GM13976 (cell line): ENCODE measurements around the gene SRBD1.

Experiments used
- DNase-seq: peaks from one replicate; pipeline ENCODE4 v3.0.0; 2012; ENCODE audit warnings: low spot score
- in situ Hi-C: fragments of 300-500 bp; cut with MboI; formaldehyde crosslinking; loops from one replicate; pipeline ENCODE4 v1.12.0; 2022; ENCODE audit warnings: low sequenced_read_pairs, mixed read lengths, inconsistent platforms; ENCODE audit not compliant: unreplicated experiment
- TF ChIP-seq, protein P1 (sequence below): IDR thresholded peaks from 2 replicates; pipeline ENCODE4 v1.5.1; 2012; ENCODE audit warnings: borderline replicate concordance, mild to moderate bottlenecking; ENCODE audit not compliant: insufficient read depth; ENCODE audit errors: extremely low read depth, missing control alignments, control extremely low read depth

Gene SRBD1

DNA sequence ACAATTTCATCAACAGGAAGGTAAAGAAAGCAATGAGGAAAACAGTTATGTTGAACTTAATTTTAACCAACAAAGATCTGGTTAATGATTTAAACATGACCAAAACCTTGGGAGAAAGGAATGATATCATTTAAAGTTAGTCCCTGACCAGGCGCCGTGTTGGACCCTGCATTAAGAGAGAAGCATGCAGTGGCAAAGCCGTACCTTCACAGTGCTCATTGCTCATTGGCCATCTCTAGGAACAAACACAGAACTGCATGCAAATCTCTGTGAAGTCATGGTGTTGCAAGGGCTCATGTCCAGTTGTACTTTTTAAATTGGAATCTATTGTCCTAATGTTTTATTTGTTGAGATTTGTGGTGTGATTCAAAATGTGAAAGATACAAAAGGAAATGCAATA, 12.0 kb upstream of the SRBD1 start:
- in situ Hi-C loops: no loop called here
- TF ChIP-seq, protein P1, sequence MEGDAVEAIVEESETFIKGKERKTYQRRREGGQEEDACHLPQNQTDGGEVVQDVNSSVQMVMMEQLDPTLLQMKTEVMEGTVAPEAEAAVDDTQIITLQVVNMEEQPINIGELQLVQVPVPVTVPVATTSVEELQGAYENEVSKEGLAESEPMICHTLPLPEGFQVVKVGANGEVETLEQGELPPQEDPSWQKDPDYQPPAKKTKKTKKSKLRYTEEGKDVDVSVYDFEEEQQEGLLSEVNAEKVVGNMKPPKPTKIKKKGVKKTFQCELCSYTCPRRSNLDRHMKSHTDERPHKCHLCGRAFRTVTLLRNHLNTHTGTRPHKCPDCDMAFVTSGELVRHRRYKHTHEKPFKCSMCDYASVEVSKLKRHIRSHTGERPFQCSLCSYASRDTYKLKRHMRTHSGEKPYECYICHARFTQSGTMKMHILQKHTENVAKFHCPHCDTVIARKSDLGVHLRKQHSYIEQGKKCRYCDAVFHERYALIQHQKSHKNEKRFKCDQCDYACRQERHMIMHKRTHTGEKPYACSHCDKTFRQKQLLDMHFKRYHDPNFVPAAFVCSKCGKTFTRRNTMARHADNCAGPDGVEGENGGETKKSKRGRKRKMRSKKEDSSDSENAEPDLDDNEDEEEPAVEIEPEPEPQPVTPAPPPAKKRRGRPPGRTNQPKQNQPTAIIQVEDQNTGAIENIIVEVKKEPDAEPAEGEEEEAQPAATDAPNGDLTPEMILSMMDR: no peak
- DNase-seq: no peak

DNA sequence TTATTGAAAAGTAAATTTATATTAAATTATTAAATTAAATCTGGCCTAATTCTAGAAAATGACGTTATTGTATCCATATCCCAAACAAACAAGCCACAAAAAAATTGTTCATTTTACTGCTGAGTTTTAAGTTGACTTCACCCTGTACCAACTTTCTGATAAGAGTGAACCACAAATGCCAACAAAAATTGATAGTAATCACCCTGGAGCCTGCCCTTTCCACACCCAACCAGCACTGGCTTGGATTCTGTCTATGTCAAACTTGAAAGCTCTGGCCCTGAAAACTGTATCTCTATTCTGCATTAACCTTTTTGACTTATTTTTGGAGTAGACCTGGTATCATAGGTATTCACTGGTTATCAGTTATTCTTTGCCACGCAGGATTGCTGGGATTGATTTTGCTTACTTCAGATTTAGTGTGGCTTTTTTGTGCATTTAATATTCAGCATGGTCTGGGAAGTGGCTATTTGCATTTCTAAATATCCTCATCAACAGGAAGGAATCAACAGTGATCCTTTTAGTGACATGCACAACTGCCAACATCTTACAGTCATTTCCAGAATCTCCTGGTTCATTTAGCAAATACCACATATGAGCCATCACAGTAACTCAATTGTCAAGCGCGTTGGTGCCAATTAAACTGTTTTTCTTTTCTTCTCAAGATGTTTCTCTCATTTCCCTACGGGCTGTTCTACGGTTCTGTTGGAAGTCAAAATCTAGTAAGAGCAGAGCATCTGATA, 11.4 kb upstream of the SRBD1 start:
- TF ChIP-seq, protein P1: no peak
- in situ Hi-C loops: no loop called here
- no peak for DNase-seq

DNA sequence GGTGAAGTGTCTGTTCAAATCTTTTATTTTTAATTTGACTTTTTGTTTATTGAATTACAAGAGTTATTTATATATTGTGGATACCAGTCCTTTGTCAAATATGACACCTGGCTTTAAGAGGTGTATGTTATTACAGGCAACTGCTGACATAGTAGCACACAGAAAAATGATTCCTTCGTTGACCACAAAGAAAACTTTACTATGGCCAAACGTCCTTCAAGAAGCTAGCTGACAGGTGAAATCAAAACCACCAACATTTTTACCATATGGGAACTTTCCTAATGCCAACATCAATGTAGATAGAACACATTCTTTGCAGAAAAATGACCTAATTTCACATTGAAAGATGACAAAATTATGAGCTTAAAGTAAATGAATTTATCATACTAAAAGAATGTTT, 6.4 kb upstream of the SRBD1 start:
- DNase-seq: no peak
- in situ Hi-C loops: no loop called here
- TF ChIP-seq, protein P1: no peak

GRCh38 chr2:45616658-45617411, 5.8 kb upstream of the SRBD1 start:
- DNase-seq: no peak
- in situ Hi-C loops: no loop called here
- TF ChIP-seq, protein P1: no peak

- in situ Hi-C loops: no loop called here
- TF ChIP-seq, protein P1: no peak
- DNase-seq: no peak
These were observed 3.9 kb upstream of the SRBD1 start for GRCh38 chr2:45614871-45615415.

DNA sequence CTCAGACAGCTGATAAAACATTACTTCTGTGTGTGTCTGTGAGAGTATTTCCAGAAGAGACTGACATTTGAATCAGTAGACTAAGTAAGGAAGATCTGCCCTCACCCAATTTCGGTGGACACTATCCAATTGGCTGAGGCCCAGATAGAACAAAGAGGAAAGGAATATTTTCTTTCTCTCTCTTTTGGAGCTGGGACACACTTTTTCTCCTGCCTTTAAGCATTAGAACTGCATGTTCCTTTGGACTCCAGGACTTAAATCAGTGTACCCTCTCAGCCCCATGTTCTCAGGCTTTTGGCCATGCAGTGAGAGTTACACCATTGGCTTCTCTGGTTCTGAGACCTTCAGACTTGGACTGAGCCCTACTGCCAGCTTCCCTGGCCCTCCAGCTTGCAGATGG, 3.3 kb upstream of the SRBD1 start:
- DNase-seq: no peak
- TF ChIP-seq, protein P1: no peak
- in situ Hi-C loops: no loop called here
